T-cell (primary cell): ENCODE measurements around the gene LTB. TPM values are rescaled to one million over a fixed set of nuclear protein-coding genes. Genes with fewer than 3 reads are reported as not detected.
A peak's percentile ranks its signal among the peaks of the same experiment; 100 is the strongest.

Experiments used
- ATAC-seq, 4 experiments: fragments of 200-7000 bp in 3 of 4; fragments of 150-1000 bp in 1 of 4; cut with Tn5 transposase; replicated peaks in 1 of 4; 1 replicate in 3 of 4; 2 replicates in 1 of 4; pipeline ENCODE4 v1.10.0; 2021; ENCODE audit warnings: moderate library complexity in 3 of 4, mild to moderate bottlenecking in 2 of 4, moderate number of reproducible peaks in 1 of 4
- CTCF ChIA-PET, 2 donors: fragments of 300-600 bp; sonication (Branson Sonifier 250); formaldehyde crosslinking; loops; one replicate each; lab custom pipeline; 2022; ENCODE audit warnings: antibody characterized with exemption in 2 of 2; lab: Charles Lee
- POLR2A ChIA-PET, 2 donors: fragments of 300-600 bp; sonication (Branson Sonifier 250); formaldehyde crosslinking; loops; one replicate each; lab custom pipeline; 2022; ENCODE audit warnings: antibody characterized with exemption in 2 of 2; lab: Charles Lee
- DNase-seq, 35 experiments: peaks; one replicate each; pipeline versions ENCODE4 v3.0.0 to v3.0.0-alpha.2; 2013 to 2023
- H3K27ac ChIP-seq: one replicate; pipeline ENCODE4 v1.5.1; 2013; ENCODE audit warnings: low read length
- H3K27me3 ChIP-seq, 2 experiments: replicated peaks in 1 of 2; 1 replicate in 1 of 2; 2 replicates in 1 of 2; pipeline versions ENCODE4 v1.6.1 to v1.7.0; 2013; ENCODE audit warnings: low read length in 1 of 2, mixed read lengths in 1 of 2; ENCODE audit not compliant: control insufficient read depth in 2 of 2, insufficient read depth in 2 of 2; ENCODE audit errors: extremely low read depth in 1 of 2
- H3K36me3 ChIP-seq, 2 donors: 1 replicate in 1 of 2; 2 replicates in 1 of 2; pipeline versions ENCODE4 v1.6.1 to v1.7.0; 2013; ENCODE audit warnings: low read length in 1 of 2; ENCODE audit not compliant: control insufficient read depth in 2 of 2, insufficient read depth in 1 of 2; ENCODE audit errors: extremely low read depth in 1 of 2
- H3K4me1 ChIP-seq, 2 experiments: 1 replicate in 1 of 2; 2 replicates in 1 of 2; pipeline versions ENCODE4 v1.6.1 to v1.7.0; 2013; ENCODE audit warnings: low read length in 2 of 2, mixed read lengths in 1 of 2; ENCODE audit not compliant: insufficient read depth in 2 of 2, control insufficient read depth in 1 of 2; ENCODE audit errors: extremely low read depth in 1 of 2
- H3K4me3 ChIP-seq, 2 donors: 1 replicate in 1 of 2; 2 replicates in 1 of 2; pipeline versions ENCODE4 v1.5.1 to v1.7.0; 2013; ENCODE audit warnings: mild to moderate bottlenecking in 2 of 2, low read length in 1 of 2, moderate library complexity in 1 of 2; ENCODE audit not compliant: control insufficient read depth in 1 of 2; ENCODE audit errors: extremely low read depth in 1 of 2
- H3K9me3 ChIP-seq: 2 replicates; pipeline ENCODE4 v1.7.0; 2013
- H3K27ac Mint-ChIP-seq, 2 donors: one replicate each; pipeline ENCODE4 v1.8.0; 2020 to 2021; ENCODE audit warnings: mild to moderate bottlenecking in 2 of 2, mixed read lengths in 2 of 2
- H3K27me3 Mint-ChIP-seq, 2 donors: one replicate each; pipeline ENCODE4 v1.8.0; 2021 to 2022; ENCODE audit warnings: mixed read lengths in 2 of 2
- H3K36me3 Mint-ChIP-seq: one replicate; pipeline ENCODE4 v1.8.0; 2021; ENCODE audit warnings: mixed read lengths
- H3K4me1 Mint-ChIP-seq, 3 donors: one replicate each; pipeline ENCODE4 v1.8.0; 2020 to 2022; ENCODE audit warnings: mixed read lengths in 3 of 3, mild to moderate bottlenecking in 1 of 3
- H3K4me3 Mint-ChIP-seq, 3 donors: one replicate each; pipeline ENCODE4 v1.8.0; 2020 to 2022; ENCODE audit warnings: mild to moderate bottlenecking in 3 of 3, mixed read lengths in 3 of 3, moderate library complexity in 3 of 3
- H3K9me3 Mint-ChIP-seq, 3 donors: one replicate each; pipeline ENCODE4 v1.8.0; 2020 to 2022; ENCODE audit warnings: mixed read lengths in 3 of 3
- WGBS: methylation state at CpG from one replicate; pipeline ENCODE4 v1.1.5; 2013; ENCODE audit warnings: missing lambda C conversion rate; ENCODE audit not compliant: insufficient coverage; 5-methylcytosine and 5-hydroxymethylcytosine counted together
- total RNA-seq, 35 experiments: library from RNA in 6 of 35; stranded (reverse) in 6 of 35; fragments of 120-200 nt in 1 of 35; gene quantifications; one replicate each; pipeline versions ENCODE4 v1.2.1 to v1.2.4 and lab custom pipeline; 2013 to 2026

Gene LTB
- total RNA-seq, 5 donors from 2014 or later (not counting 1 experiment from before 2014, with no cell fraction given) = 398 to 926 (median 813) TPM

DNA sequence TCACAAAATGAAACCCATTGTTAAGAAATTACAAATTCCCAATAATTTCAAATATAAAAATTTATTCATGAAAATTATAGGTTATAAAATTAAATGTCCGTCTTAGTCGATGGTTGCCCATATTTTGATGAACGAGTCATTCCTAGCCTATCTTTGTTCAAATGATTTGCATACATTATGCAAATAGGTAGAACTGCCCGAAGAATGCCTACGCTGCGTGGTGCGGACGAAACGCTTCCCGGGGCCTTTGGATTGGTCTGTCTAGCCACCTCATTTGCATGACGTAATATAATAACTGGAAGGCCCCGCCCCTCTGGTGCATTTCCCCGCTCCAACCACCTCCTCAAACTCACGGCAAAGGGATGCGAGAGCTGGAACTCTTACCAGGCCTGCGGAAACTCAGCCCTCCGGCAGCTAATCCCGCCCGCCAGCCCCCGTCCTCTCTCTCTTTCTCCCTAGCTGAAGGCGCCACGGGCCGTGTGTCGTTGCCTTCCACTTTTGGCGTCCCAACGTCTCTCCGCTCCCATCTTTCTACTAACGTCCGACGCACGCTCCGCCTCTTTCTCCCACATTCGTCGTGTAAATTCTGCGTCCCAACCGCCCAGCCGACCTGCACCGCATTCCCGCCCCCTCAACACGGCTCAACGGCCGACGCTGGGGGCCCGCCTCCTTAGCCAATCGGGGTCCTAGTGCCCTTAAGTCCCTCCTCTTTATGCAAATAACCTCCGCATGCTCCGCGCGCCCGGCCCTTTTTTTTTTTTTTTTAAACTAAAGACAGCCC is 37.8 kb upstream of the LTB start:
- H3K9me3 Mint-ChIP-seq = no peaks in the 10 kb centered on the region
- ATAC-seq = peak; percentile 84 to 89 (median 88)
- ChIA-PET CTCF (interaction anchor here (0.6 to 1.0 kb wide), 2 partner anchors 26 to 210 kb away, joined by 4 to 10 read pairs; no protein-coding TSS in a partner anchor), POLR2A (interaction anchor here in 1 of 2 donors (0.6 kb wide), 1 partner anchor 46 kb away, joined by 6 read pairs; the partner anchor contains the start of gene CSNK2B)
- H3K36me3 Mint-ChIP-seq = peaks cover 18% of the 10 kb centered on the region
- Histone ChIP-seq H3K4me3 (peak overlapping the region; percentile 61 to 65), H3K27ac (peak overlapping the region; percentile 98), H3K9me3 (no peaks in the 10 kb centered on the region), H3K36me3 (peaks cover 6 to 22% of the 10 kb centered on the region in 2 donors), H3K27me3 (no peaks in the 10 kb centered on the region), H3K4me1 (peaks cover 31 to 43% of the 10 kb centered on the region in 2 experiments)
- H3K27ac Mint-ChIP-seq = peak overlapping the region; percentile 92 to 95
- H3K4me1 Mint-ChIP-seq = peaks cover 38 to 53% (median 46%) of the 10 kb centered on the region in 3 donors
- peak; percentile 89 to 98 (median 95) for DNase-seq
- H3K27me3 Mint-ChIP-seq = no peaks in the 10 kb centered on the region
- peak overlapping the region; percentile 75 to 87 (median 83) for H3K4me3 Mint-ChIP-seq
- under 1% methylated on average over 41 of the region's 50 CpGs for WGBS

- Histone ChIP-seq H3K4me3 (peak overlapping the region in 1 of 2 donors; percentile 69), H3K9me3 (no peaks in the 10 kb centered on the region), H3K27ac (no peak overlapping the region), H3K36me3 (no peaks in the 10 kb centered on the region), H3K27me3 (peaks cover 0 to 2% of the 10 kb centered on the region in 2 experiments), H3K4me1 (peaks cover 31 to 43% of the 10 kb centered on the region in 2 experiments)
- Mint-ChIP-seq H3K36me3 (no peaks in the 10 kb centered on the region), H3K4me3 (peak overlapping the region in 1 of 3 donors; percentile 79), H3K9me3 (no peaks in the 10 kb centered on the region), H3K27me3 (no peaks in the 10 kb centered on the region), H3K4me1 (peaks cover 36 to 53% (median 40%) of the 10 kb centered on the region in 3 donors), H3K27ac (peak overlapping the region in 1 of 2 donors; percentile 91)
- CTCF ChIA-PET = interaction anchor here in 1 of 2 donors (0.6 kb wide), 1 partner anchor 1728 kb away, joined by 5 read pairs; no protein-coding TSS in a partner anchor
- ATAC-seq = no peak
- DNase-seq = no peak
- 86% methylated on average over 2 of the region's 2 CpGs for WGBS
- POLR2A ChIA-PET = interaction anchor here in 1 of 2 donors (0.6 kb wide), 1 partner anchor 252 kb away, joined by 3 read pairs; no protein-coding TSS in a partner anchor
These were observed 34.8 kb upstream of the LTB start for GRCh38 chr6:31617010-31617409.

DNA sequence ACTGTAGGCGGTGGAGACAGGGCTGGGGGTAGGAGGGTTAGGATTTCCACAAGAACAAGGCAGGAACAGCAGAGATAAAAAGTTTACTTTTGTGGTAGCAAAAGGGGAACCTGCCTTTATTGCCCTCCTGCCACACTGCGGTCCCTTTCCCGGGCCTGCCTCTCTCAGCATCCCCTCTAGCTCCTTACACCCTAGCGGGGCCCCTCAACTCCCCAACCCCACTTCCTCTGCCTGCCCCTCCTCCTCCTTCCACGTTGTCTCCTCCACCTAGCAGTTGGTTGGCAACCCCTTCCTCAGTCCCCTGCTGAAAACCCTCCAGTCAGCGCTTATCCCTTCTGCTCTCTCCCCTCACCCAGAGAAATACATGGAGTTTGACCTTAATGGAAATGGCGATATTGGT is 33.5 kb upstream of the LTB start:
- WGBS = 7% methylated on average over 3 of the region's 7 CpGs

DNA sequence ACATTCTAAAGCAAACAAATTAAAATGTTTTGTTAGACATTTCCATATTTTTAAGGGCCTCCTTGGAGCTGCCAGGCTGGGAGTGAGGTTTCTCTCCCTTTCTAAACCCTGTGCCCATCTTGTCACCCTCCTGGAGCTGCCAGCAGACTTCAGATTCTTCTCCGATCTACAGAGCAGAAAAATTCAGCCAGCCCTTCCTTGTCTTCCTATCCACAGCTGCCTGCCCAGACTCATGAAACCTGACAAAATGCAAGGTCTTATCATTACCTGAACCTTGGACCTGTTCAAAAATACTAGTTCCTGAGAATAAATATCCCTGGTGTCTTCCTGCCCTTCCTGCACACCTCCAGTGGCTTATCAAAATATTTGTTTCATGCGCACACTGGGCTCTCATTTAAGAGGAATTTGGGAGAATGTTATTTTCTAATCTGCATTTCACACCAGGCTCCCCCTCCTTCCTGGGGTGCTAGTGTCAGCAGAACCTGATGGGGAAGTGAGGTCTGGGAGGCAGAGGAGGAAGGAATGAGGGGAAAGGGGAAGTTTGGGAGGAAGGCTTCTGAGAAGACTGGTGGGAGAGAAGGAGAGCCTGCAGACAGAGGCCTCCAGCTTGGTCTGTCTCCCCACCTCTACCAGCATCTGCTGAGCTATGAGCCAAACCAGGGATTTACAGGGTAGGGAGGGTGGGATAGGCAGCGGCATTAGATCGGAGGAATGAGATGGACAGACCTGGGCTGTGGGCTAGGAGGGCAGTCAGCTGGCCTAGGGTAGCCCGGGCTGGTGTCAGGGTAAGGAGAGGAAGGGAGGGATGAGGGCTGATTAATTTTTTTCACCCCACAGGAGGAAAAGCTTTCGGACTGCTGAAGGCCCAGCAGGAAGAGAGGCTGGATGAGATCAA is 32.7 kb upstream of the LTB start, which contains the start of gene AIF1:
AIF1 (plus strand) TSS at position 551 of the 895 bp plus-strand sequence; CDS start at position 647, 96 bp downstream.
- Histone ChIP-seq H3K27me3 (peaks cover 0 to 2% of the 10 kb centered on the region in 2 experiments), H3K9me3 (no peaks in the 10 kb centered on the region), H3K4me1 (peaks cover 25 to 31% of the 10 kb centered on the region in 2 experiments), H3K4me3 (peak within 1 kb of the TSS; percentile 23 to 69), H3K27ac (peak within 1 kb of the TSS; percentile 42), H3K36me3 (no peaks in the 10 kb centered on the region)
- Mint-ChIP-seq H3K27me3 (no peaks in the 10 kb centered on the region), H3K36me3 (no peaks in the 10 kb centered on the region), H3K27ac (peak within 1 kb of the TSS; percentile 89 to 91), H3K4me1 (peaks cover 26 to 41% (median 31%) of the 10 kb centered on the region in 3 donors), H3K9me3 (no peaks in the 10 kb centered on the region), H3K4me3 (peak within 1 kb of the TSS; percentile 58 to 79 (median 59))
- ATAC-seq = no peak
- CTCF ChIA-PET = interaction anchor here in 1 of 2 donors (0.5 to 1.1 kb wide), 3 partner anchors 17 to 199 kb away, joined by 3 to 4 read pairs (median 4); no protein-coding TSS in a partner anchor
- POLR2A ChIA-PET = interaction anchor here (0.5 to 0.6 kb wide), 3 partner anchors 32 to 146 kb away, joined by 3 to 6 read pairs (median 6); no protein-coding TSS in a partner anchor
- 71% methylated on average over 3 of the region's 6 CpGs for WGBS
- DNase-seq = no peak

More for the DNA sequence above, 33.5 kb upstream of the LTB start:
- DNase-seq = peak in 23 of 35 experiments; percentile 12 to 58 (median 33)
- Mint-ChIP-seq H3K27me3 (no peaks in the 10 kb centered on the region), H3K27ac (peak overlapping the region; percentile 89 to 91), H3K4me3 (peak overlapping the region; percentile 58 to 79 (median 59)), H3K36me3 (no peaks in the 10 kb centered on the region), H3K9me3 (no peaks in the 10 kb centered on the region), H3K4me1 (peaks cover 26 to 44% (median 31%) of the 10 kb centered on the region in 3 donors)
- ATAC-seq = no peak
- Histone ChIP-seq H3K27ac (peak overlapping the region; percentile 42), H3K27me3 (peaks cover 0 to 2% of the 10 kb centered on the region in 2 experiments), H3K9me3 (no peaks in the 10 kb centered on the region), H3K4me3 (peak overlapping the region; percentile 23 to 69), H3K36me3 (no peaks in the 10 kb centered on the region), H3K4me1 (peaks cover 25 to 31% of the 10 kb centered on the region in 2 experiments)
- ChIA-PET POLR2A (no interaction called here), CTCF (interaction anchor here in 1 of 2 donors (0.6 to 1.1 kb wide), 2 partner anchors 18 to 198 kb away, joined by 4 read pairs; no protein-coding TSS in a partner anchor)

GRCh38 chr6:31614075-31614619 is 31.9 kb upstream of the LTB start:
- no peaks in the 10 kb centered on the region for H3K9me3 Mint-ChIP-seq
- Histone ChIP-seq H3K4me3 (no peak overlapping the region), H3K36me3 (no peaks in the 10 kb centered on the region), H3K9me3 (no peaks in the 10 kb centered on the region), H3K4me1 (peaks cover 23 to 27% of the 10 kb centered on the region in 2 experiments), H3K27me3 (peaks cover 0 to 2% of the 10 kb centered on the region in 2 experiments), H3K27ac (no peak overlapping the region)
- H3K4me1 Mint-ChIP-seq = peaks cover 26 to 35% (median 26%) of the 10 kb centered on the region in 3 donors
- no peaks in the 10 kb centered on the region for H3K36me3 Mint-ChIP-seq
- H3K27me3 Mint-ChIP-seq = no peaks in the 10 kb centered on the region
- no peak overlapping the region for H3K4me3 Mint-ChIP-seq
- ATAC-seq (no peak), DNase-seq (no peak)
- CTCF ChIA-PET = no interaction called here
- 92% methylated on average over 2 of the region's 8 CpGs for WGBS
- H3K27ac Mint-ChIP-seq = peak overlapping the region in 1 of 2 donors; percentile 91
- POLR2A ChIA-PET = interaction anchor here (0.5 kb wide), 2 partner anchors 48 to 146 kb away, joined by 3 to 6 read pairs; no protein-coding TSS in a partner anchor
